Measurements from ENCODE around the gene ADARB2.

Gene ADARB2

DNA sequence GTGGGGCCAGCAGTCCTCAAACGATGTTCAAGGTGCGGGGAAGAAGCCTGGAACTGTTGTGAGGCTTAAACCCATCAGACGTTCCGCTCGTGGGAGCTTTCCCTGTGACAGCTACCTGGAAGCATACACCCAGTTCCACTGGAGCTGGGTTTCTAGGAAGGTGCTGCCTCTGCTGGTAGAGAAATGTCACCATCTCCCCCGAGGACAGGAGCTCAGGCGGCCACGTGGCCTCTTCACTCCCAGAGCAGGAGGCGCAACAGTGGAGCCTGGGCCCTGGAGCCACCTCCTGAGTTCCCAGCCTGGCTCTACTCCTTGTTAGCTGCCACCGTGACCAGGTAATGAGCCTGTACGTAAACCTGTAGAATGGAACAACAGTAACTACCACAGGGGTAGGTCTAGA is 156.1 kb downstream of the ADARB2 start:
- DNase-seq = no peak

DNA sequence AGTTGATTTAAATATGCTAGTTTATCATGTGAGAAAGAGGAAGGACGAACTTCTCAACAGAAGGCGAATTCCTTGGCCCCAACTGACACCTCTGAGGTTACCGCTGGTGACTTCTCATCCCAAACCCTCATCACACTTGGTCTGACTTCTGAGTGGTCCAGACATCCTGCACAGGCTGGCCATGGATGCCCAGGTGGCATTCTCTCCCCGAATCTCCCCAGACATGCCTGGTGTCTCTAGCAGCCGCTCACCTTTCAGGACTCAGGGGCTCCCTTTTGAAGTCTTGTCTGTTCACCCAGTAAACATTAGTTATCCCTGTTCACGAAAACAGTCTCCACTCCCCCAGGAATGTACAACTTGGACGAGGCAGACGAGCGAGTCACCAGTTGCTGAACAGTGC is 157.7 kb downstream of the ADARB2 start:
- DNase-seq = no peak

DNA sequence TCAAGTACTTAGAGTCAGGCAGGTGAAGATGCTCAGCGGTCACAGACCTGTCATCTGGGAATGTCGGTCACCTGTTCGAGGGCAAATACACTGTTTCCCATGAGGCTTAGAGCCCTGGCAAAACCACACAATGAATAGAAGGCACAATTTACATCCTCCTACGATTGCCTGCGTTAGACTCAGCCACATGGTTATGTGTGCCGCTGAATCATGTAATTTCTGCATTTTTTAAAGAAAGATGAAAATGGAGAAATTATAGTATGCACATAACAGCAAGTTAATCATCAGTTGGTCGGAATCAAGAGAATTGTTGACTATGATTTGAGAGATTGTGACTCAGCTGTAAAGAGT is 158.2 kb downstream of the ADARB2 start:
- DNase-seq = no peak

DNA sequence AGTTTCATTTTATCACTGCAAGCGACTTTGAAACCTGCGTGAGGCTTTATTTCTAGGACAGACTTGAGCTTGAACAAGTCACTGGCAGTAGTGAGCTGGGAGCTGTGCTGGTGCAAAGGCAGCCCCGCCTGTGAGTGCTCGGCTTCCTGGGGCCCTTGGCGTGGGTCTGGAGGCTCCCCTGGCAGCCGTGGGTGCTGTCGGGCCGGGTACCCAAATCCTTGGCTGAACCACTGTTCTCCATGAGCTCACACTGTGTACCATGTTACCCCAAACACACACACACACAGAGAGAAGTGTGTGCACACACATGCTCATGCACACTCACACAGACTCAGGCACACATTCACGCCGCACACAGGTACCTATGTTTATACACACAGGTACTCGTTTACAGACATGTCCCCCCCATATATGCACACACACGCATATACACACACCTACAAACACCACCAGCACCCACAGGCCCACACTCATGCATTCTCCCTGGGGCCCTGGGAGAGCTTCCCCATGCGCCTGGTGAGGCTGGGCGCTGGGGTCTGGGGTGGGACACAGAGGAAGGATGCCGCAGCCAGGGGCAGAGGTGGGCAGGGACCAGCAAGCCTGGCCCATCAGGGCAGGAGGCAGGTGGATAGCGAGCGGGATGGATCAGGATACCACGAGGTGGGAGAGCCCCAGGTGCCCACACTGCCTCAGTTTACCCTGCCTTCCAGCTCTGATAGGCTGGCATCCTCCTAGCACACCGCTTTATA is 158.8 kb downstream of the ADARB2 start:
- no peak for DNase-seq

DNA sequence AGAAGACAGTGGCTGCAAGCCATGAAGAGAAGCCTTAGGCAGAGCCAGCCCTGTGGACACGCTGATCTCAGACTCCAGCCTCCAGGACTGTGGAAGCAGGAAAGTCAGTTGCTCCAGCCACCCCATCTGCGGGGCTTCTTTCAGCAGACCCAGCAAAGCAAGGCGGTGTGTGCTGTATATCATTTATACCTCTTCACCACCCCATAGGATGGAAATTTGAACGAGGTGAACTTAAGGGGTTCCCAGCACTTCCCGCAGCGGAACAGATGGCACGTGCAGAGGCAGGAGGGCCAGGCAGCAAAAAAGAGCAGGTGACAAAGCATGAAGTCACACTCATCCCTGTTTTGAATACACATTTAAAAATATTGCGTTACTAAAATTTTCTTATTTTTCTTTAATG is 159.4 kb downstream of the ADARB2 start:
- DNase-seq = no peak

DNA sequence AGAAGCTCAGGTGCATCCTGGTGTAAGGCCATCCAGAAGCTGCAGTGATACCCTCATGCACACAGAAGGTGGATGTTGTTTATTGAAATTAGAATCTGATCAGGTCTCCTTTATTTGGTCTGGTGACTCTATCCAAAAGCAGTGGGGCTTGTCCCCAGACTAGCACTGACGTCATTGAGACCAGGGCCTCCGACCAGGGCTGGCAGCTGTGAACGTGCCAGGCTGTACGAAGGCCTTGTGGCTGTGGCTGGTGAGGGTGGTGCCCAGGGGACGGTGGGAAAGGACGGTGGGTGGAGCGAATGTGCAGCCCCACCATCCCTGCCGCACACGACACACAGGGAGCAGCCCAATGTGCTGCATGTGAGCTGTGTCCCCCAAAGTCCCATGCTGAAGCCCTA is 160.0 kb downstream of the ADARB2 start:
- DNase-seq = no peak

DNA sequence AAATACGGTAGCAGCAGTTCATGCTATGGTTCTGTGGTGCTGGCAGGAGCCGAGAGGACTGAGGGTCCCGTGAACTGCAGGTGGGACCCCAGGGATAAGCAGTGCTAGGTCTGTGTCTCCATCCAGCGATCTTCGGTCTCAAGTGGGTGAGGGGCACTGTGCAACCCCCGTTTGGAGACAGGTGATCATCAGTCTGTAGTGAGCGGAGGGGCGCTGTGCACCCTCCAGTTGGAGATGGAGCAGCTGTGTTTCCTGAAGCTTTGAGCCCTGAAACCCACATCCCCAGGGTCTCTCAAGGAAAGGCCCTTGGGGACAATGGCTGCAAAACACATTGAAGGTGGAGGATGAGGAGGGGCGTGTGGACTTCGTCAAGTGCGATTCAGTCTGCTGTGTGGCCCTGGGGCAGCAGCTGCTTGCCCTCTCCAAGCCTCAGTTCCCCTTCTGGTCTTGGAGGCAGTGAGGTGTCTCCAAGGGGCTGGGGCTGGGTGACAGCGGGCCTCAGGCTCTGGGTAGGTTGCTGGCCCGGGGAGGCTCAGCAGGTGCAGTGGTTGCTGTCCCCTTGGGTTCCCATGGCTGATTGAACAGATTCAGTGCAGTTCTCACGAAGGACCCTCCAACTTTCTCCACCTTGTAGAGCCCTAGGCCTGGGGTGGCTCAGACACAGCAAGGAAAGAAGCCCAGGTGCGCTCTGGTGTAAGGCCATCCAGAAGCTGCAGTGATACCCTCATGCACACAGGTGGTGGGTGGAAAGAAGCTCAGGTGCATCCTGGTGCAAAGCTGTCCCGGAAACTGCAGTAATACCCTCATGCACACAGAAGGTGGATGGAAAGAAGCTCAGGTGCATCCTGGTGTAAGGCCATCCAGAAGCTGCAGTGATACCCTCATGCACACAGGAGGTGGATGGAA is 160.6 kb downstream of the ADARB2 start:
- no peak for DNase-seq

DNA sequence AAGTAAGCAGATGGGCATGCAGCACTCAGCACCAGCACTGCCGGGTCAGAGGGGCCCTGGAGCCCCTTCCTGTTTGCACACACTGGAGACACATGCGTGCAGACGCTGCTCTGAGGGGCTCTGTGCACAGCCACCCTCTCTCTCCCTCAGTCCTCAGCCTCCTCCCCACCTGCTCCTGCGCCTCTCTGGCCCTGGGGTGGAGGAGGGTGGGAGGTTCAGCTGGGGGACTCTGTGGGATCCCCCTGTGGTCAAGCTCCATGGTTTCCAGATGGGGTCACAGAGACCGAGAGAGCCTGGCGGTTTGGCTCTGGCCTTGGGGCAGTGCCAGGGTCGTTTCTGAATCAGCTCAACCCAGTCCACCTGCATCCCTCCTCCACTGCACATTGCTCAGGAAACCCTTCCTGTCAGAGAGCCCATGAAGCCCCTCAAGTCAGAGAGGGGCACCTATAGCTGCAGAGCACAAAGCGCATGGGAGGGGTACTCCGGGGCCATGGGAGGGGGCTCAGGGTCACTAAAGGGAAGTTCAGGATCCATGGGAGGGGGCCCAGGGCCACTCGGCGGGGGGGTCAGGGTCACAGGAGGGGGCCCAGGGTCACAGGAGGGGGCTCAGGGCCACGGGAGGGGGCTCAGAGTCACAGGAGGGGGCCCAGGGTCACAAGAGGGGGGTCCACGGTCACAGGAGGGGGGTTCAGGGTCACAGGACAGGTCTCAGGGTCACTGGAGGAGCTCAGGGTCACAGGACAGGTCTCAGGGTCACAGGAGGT is 161.7 kb downstream of the ADARB2 start:
- no peak for DNase-seq

DNA sequence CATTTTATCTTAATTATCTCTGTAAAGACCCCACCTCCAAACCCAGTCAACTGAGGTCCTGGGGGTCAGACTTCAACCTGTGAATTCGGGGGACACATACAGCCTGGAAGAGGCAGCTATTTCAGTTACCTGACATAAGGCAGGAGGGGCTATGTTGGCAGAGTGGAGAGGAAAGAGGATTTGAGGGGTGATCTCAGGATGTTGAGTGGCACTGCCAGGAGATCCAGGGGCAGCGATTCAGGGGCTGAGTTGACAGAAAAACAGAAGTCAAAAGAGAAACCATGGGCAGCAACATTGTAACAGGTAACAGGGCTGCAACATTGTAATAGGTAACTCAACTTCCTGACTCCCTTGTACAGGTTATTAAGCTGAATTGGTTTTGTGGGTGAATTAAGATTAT is 162.6 kb downstream of the ADARB2 start:
- no peak for DNase-seq

DNA sequence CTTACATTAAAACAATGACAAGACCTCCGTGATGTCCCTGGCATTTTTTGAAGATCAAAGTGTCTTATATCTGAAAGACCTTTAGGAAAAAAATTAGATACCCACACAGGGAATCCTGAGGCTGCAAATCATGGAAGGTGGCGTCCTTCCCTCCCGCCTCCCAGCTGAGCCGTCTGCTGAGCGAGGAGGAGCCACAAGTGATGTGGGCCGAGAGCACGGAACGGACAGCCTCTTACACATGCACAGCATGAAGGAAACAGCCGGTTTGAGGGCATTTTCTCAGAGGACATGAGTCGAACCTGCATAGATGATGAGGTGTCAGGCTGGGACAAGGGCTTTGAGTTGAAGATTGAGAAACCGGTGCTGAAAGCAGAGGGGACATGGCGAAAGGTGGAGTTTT is 163.3 kb downstream of the ADARB2 start:
- no peak for DNase-seq

DNA sequence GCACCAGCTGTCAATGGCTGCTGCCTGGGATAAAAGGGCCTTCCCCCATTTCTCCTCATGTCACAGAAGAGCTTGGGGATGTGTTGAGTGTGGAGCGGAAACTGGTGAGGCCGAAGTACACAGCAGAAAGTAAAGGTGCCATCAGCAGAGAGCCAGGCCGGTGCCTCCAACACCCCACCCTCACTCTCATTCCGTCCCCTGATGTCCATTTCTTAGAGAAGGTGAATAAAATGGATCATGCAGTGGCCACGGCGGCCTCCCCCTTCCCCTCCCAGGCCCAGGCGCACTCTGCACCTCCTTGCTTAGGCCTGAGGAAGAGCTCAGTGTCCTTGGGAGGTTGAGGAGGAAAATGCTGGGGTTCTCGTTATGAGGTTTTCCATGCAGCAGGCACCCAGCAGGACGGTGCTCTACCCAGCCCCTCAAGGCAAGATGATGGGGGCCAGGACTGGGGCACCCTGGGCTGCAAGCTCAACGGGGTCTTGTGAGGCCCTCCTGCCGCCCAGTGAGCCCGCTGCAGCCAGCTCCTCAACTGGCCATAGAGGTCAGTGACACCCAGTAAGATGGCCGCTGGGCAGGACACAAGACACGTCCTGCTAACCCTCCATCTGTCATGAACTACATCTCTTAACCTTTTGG is 163.9 kb downstream of the ADARB2 start:
- DNase-seq = no peak

DNA sequence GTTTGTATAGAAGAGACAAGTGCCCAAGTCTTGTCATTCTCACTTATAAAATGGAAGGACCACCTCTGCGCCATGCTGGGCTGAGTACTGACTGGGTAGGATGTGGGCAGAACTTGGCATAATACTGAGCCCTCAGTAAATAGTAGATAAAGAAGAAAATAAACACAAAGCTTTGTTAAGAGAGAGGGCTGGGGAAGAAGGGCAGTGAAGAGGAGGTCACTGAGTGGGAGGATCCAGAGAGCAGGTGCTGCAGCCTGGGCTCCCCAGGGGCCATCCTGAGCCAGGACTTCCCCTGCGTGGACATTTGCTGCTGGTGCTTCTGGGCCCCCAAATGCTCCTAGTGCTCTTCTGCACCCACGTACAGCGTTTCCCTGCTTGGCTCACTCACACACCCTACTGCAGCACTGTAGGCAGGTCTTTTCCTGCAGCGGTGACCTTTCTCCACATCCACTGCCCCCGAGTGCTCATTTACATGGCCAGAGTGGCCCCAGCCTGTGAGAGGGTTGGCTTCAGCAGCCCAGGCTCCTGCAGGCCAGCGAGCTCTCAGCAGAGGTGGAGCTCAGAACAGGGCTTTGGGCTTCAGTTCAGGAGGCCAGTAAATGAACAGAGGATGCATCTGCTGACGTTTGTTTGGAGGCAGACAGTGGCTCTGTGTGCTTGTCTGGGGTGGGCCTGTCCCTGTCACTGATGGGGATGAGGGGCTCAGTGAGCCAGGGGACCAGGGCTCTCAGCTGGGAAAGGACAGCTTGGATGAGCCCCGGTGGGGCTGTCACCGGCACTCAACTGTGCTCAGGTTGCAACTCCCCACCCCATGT is 164.6 kb downstream of the ADARB2 start:
- no peak for DNase-seq

DNA sequence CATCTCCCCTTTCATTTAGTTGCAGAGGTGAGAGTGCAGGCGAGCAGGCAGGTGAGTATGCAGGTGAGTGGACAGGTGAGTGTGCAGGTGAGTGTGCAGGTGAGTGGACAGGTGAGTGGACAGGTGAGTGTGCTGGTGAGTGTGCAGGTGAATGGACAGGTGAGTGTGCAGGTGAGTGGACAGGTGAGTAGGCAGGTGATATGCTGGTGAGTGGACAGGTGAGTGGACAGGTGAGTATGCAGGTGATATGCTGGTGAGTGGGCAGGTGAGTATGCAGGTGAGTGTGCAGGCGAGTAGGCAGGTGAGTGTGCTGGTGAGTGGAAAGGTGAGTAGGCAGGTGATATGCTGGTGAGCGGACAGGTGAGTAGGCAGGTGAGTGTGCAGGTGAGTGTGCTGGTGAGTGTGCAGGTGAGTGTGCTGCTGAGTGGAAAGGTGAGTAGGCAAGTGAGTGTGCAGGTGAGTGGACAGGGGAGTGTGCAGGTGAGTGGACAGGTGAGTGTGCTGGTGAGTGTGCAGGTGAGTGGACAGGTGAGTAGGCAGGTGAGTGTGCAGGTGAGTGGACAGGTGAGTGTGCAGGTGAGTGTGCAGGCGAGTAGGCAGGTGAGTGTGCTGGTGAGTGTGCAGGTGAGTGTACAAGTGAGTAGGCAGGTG is 165.6 kb downstream of the ADARB2 start:
- DNase-seq = no peak

DNA sequence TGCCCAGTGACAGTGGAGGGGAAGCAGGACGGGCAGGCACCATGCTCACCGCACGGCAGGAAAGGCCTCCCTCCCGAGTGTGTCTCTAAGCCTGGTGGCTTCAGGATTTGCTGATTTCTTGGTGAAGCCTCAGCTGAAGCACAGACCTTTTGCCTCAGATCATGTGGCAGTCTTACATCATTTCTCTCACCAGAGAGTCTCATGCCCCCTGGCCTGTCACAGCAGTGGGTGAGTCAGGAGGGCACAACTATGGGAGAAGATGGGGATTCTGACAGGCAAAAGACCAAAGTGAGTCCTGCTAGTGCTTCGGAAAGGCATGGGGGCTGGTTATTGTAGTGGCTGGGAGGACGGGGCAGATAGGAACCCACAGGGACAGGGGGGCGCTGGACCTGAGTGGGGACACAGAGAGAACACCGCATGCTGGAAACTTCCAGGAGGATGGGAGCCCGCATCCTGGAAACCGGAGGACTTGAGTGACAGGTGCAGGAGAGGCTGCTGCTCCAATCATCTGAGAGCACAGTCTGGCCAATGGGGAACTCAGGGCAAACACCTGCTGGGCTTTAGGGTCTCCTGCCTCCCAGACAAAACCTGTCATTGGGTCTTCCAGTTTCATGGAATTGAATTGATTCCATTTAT is 166.8 kb downstream of the ADARB2 start:
- no peak for DNase-seq

DNA sequence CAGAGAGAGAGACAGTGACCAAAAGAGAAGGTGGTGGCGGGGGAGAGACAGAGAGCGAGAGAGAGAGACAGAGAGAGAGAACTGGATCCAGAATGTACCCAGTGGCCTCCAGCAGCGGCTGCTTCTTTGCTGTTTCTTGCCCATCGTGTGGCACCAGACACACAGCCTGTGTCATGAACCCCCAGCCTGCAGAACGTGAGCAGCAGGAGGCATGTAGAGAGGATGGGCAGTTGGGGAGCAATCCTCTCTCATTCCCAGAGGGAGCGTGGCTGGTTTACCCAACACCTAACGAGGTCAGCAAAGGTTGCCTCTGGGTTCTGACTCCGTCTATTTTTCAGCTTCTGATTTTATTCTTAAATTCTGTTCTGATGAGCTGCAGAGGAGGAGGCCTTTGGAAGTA is 168.1 kb downstream of the ADARB2 start:
- no peak for DNase-seq

DNA sequence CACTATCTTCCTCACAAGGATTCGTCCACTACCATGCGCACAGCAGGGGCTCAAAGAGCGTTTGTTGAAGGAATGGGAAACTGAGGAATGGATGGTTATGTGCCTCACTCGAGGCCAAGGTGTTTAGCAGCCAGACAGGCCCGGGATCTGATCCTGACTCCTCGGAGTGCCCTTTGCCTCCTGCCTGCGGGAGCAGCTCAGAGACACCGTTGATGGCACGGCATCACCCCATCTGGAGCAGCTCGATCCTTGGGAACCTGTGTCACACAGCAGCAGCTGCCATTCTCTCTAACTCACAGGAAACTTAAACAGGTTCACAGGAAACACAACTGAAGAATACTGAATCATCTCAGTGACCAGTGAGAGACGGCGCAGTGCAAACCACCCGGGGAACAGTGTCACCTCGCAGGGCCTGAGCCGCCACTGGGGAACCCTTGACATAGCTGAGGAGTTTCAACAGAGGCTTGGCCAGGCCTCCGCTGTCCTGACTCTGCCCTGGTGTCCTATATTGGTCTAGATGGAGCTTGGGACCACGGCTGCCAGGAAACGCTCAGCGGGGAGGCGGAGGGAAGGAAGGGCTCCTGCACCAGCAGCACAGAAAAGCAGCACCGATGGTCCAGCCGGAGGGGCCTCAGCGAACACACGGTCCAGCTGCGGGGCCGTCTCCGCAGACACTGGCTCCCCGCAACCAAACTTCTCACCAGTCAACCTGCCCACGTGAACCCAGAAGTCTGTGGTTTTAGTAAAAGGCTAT is 169.4 kb downstream of the ADARB2 start:
- no peak for DNase-seq

DNA sequence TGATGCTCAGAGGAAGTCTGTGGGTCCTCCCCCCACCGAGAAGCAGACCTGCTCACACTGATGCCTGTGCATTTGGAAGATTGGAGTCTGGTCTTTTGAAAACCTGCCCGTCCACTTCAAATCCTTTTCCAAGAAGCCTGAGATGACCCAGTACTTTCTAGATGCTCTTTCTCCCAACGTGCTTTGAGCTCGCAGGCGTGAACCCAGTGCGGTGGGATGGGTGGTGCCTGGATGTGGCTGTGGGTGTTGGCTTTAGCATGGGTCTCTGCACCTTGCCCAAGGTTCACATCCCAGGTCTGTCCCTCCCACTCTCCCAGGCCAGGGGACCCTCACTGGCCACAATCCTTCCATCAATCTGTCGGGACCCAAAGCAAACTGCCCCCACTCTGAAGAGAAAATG is 170.2 kb downstream of the ADARB2 start:
- DNase-seq = no peak

DNA sequence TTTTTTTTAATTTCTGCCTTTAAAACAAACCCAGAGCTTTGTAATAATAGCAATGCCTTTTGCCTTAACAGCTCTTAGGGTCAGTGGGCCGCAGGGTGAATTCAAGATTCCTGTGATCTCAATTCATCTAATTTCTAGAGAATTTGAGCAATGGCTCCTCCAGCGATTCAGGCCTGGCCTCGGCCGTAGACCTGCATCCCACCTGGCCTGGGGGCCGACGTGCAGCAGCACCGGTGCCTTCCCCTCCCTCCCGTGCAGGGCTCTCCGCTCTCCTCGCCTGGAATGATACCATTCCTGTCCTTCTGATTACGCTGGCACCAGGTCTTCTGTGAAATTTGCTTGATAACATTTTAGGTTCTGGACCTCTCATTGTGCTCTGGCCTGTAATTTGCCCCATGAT is 172.5 kb downstream of the ADARB2 start:
- no peak for DNase-seq

DNA sequence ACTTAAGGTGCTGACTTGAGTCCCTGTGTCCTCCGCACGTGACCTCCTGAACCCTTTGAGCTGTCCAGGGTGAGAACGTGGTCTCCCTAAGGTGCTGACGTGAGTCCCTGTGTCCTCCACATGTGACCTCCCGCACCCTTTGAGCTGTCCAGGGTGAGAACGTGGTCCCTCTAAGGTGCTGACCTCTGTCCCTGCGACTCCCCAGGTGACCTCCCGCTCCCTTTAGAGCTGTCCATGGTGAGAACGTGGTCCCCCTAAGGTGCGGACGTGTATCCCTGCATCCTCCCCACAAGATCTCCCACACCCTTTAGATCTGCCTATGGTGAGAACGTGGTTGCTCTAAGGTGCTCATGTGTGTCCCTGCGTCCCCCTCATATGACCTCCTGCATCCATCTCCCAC is 174.3 kb downstream of the ADARB2 start:
- no peak for DNase-seq

DNA sequence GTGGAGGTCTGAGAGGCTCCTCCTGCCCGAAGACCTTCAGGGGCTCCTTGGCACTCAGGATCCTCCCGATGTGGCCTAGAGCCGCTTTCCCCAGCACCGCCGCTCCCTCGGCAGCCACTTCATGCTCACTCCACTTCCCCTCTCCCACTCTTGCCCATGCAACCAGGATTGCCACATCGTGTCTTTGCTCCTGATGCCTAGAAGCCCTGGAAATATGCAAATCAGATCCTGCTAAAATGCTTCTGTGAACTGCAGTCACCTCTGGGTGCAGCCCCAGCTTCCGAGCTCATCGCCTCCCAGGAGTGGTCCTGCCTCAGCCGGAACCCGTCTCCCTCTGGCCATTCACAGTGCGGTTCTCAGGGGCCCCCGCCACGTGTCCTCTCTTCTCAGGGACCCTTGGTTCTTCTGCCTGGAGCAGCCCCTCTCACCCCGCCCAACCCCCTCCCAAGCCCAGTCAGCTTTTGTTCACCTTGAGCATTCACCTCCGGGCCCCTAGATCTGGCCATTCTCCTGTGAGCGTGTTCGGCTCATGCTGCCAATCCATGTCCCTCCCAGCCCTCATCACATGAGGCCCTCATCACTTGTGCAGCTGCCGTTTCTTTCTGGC is 175.5 kb downstream of the ADARB2 start:
- DNase-seq = no peak

Data from right hindlimb (tissue), 1 donor.